Stimulated activated CD8-positive, alpha-beta memory T cell treated with anti-CD3 and anti-CD28 coated beads, Interleukin-7, amount 100 ng/mL, for 48 hours (primary cell): Measurements from ENCODE around the gene PLA2G6.
"Not testable (repeated sequence)": the region's sequence is repeated elsewhere in the genome, so short reads cannot be mapped to it uniquely, and the experiment has no call there.

Experiments used
- DNase-seq, 2 donors: peaks; one replicate each; pipeline ENCODE4 v3.0.0-alpha.2; 2020; ENCODE audit warnings: low read depth in 1 of 2; ENCODE audit errors: extremely low read depth in 1 of 2

Gene PLA2G6

GRCh38 chr22:38135133-38135706, 46.4 kb downstream of the PLA2G6 start:
- no peak for DNase-seq

GRCh38 chr22:38133331-38133730, 48.3 kb downstream of the PLA2G6 start:
- DNase-seq = no peak

- no peak for DNase-seq
Measured at GRCh38 chr22:38132794-38133193, 48.8 kb downstream of the PLA2G6 start.

GRCh38 chr22:38132136-38132535, 49.5 kb downstream of the PLA2G6 start:
- no peak for DNase-seq

- DNase-seq = no peak
Measured at GRCh38 chr22:38131399-38131798, 50.2 kb downstream of the PLA2G6 start.

GRCh38 chr22:38129856-38130255, 51.8 kb downstream of the PLA2G6 start:
- no peak for DNase-seq

- no peak for DNase-seq
Measured at GRCh38 chr22:38129021-38129420, 52.6 kb downstream of the PLA2G6 start.

- DNase-seq = no peak
Measured at GRCh38 chr22:38127869-38128268, 53.8 kb downstream of the PLA2G6 start.

- no peak for DNase-seq
Measured at GRCh38 chr22:38126928-38127668, 54.5 kb downstream of the PLA2G6 start.

GRCh38 chr22:38125751-38126201, 55.9 kb downstream of the PLA2G6 start:
- DNase-seq = no peak

GRCh38 chr22:38125038-38125610, 56.5 kb downstream of the PLA2G6 start:
- DNase-seq = no peak

- no peak for DNase-seq
Measured at GRCh38 chr22:38124236-38124974, 57.2 kb downstream of the PLA2G6 start.

GRCh38 chr22:38122616-38123015, 59.0 kb downstream of the PLA2G6 start:
- DNase-seq = no peak

- no peak for DNase-seq
Measured at GRCh38 chr22:38120359-38121110, 61.1 kb downstream of the PLA2G6 start.

GRCh38 chr22:38118747-38119146, 62.9 kb downstream of the PLA2G6 start:
- DNase-seq = not testable (repeated sequence)

- no peak for DNase-seq
Measured at GRCh38 chr22:38118182-38118581, 63.4 kb downstream of the PLA2G6 start.

- not testable (repeated sequence) for DNase-seq
Measured at GRCh38 chr22:38117556-38117955, 64.1 kb downstream of the PLA2G6 start.

- DNase-seq = no peak
Measured at GRCh38 chr22:38115423-38116205, 66.0 kb downstream of the PLA2G6 start.

GRCh38 chr22:38114484-38115398, 66.9 kb downstream of the PLA2G6 start:
- peak; percentile 51 to 54 for DNase-seq
